H1 (cell line): ENCODE results near the gene RAD23B. TPM values are rescaled to one million over a fixed set of nuclear protein-coding genes. Genes with fewer than 3 reads are reported as not detected.

Experiments
- CTCF ChIA-PET: fragments of 300-600 bp; sonication (Branson Sonifier 250); formaldehyde crosslinking; loops from one replicate; lab custom pipeline; 2021; ENCODE audit not compliant: partially characterized antibody; lab: Charles Lee
- POLR2A ChIA-PET: fragments of 300-600 bp; sonication (Branson Sonifier 250); formaldehyde crosslinking; loops from one replicate; lab custom pipeline; 2021; ENCODE audit warnings: inconsistent platforms; ENCODE audit not compliant: partially characterized antibody; lab: Charles Lee
- DNase-seq, 2 experiments: peaks; one replicate each; pipeline versions ENCODE4 v3.0.0 to v3.0.0-alpha.2; 2010 to 2022; ENCODE audit warnings: low spot score in 2 of 2, low read depth in 1 of 2, mixed read lengths in 1 of 2
- FAIRE-seq: peaks from 2 replicates; lab custom pipeline; 2011; peaks lifted over from hg19 to GRCh38; lab: Jason Lieb, UNC
- H2AFZ ChIP-seq: 2 replicates; pipeline ENCODE4 v1.8.1; 2012; ENCODE audit warnings: low read length, inconsistent platforms
- H2AK5ac ChIP-seq: 2 replicates; pipeline ENCODE4 v1.6.1; 2013; ENCODE audit warnings: low read depth, low read length
- H2BK120ac ChIP-seq: replicated peaks from 2 replicates; pipeline ENCODE3; 2013; ENCODE audit warnings: low read depth, low read length, inconsistent platforms
- H2BK12ac ChIP-seq: 2 replicates; pipeline ENCODE4 v1.6.1; 2013; ENCODE audit warnings: low read depth, low read length
- H2BK15ac ChIP-seq: 2 replicates; pipeline ENCODE4 v1.6.1; 2013; ENCODE audit warnings: low read length
- H2BK20ac ChIP-seq: 2 replicates; pipeline ENCODE4 v1.6.1; 2013; ENCODE audit warnings: low read length
- H2BK5ac ChIP-seq: 2 replicates; pipeline ENCODE4 v1.6.1; 2013; ENCODE audit warnings: low read depth, low read length
- H3K14ac ChIP-seq: 2 replicates; pipeline ENCODE4 v1.6.1; 2013; ENCODE audit warnings: inconsistent platforms; ENCODE audit not compliant: insufficient read length
- H3K18ac ChIP-seq: 2 replicates; pipeline ENCODE4 v1.6.1; 2013; ENCODE audit warnings: low read length; ENCODE audit errors: extremely low read depth
- H3K23ac ChIP-seq: 2 replicates; pipeline ENCODE4 v1.6.1; 2013; ENCODE audit warnings: inconsistent platforms; ENCODE audit not compliant: insufficient read length
- H3K23me2 ChIP-seq: 2 replicates; pipeline ENCODE4 v1.6.1; 2013; ENCODE audit warnings: low read depth, low read length
- H3K27ac ChIP-seq: 2 replicates; pipeline ENCODE4 v1.6.1; 2011; ENCODE audit warnings: low read depth, low read length, inconsistent platforms
- H3K27me3 ChIP-seq, 4 experiments: replicated peaks in 1 of 4; 1 replicate in 1 of 4; 2 replicates in 3 of 4; pipeline versions ENCODE4 v1.6.1 to v1.8.1; 2011 to 2013; ENCODE audit warnings: low read length in 3 of 4, mild to moderate bottlenecking in 3 of 4, inconsistent platforms in 2 of 4, mixed read lengths in 2 of 4, moderate library complexity in 1 of 4; ENCODE audit not compliant: control insufficient read depth in 3 of 4, insufficient read depth in 3 of 4; ENCODE audit errors: extremely low read depth in 1 of 4
- H3K36me3 ChIP-seq, 4 experiments: 2 replicates each; pipeline versions ENCODE4 v1.6.1 to v1.8.1; 2011 to 2013; ENCODE audit warnings: mild to moderate bottlenecking in 4 of 4, low read length in 3 of 4, moderate library complexity in 2 of 4, control low read depth in 1 of 4, inconsistent platforms in 1 of 4; ENCODE audit not compliant: insufficient read depth in 4 of 4, control insufficient read depth in 2 of 4
- H3K4ac ChIP-seq: replicated peaks from 2 replicates; pipeline ENCODE3; 2013; ENCODE audit warnings: low read length, low read depth, mixed read lengths, inconsistent platforms; ENCODE audit not compliant: insufficient read length
- H3K4me1 ChIP-seq, 4 experiments: replicated peaks in 1 of 4; 1 replicate in 1 of 4; 2 replicates in 3 of 4; pipeline versions ENCODE4 v1.6.1 to v1.8.1; 2011 to 2013; ENCODE audit warnings: low read length in 3 of 4, inconsistent platforms in 2 of 4, mixed read lengths in 1 of 4; ENCODE audit not compliant: insufficient read depth in 4 of 4, control insufficient read depth in 3 of 4
- H3K4me2 ChIP-seq, 2 experiments: 2 replicates each; pipeline versions ENCODE4 v1.6.1 to v1.8.1; 2011 to 2013; ENCODE audit warnings: low read depth in 2 of 2, low read length in 2 of 2, control low read depth in 1 of 2, inconsistent platforms in 1 of 2, mild to moderate bottlenecking in 1 of 2; ENCODE audit not compliant: insufficient read depth in 1 of 2
- H3K4me3 ChIP-seq, 4 experiments: fragments of 200-600, 300-600 bp in 1 of 4; sonication (generic), shearing (Covaris generic), sonication (Bioruptor Twin) in 1 of 4; 2 replicates each; pipeline versions ENCODE4 v1.5.1 to v1.8.1; 2011 to 2016; ENCODE audit warnings: low read length in 4 of 4, low read depth in 3 of 4, control low read depth in 2 of 4, inconsistent platforms in 2 of 4, mild to moderate bottlenecking in 2 of 4, mixed read lengths in 1 of 4, moderate library complexity in 1 of 4; ENCODE audit not compliant: insufficient read depth in 2 of 4; ENCODE audit errors: extremely low read depth in 1 of 4
- H3K56ac ChIP-seq: replicated peaks from 2 replicates; pipeline ENCODE3; 2013; ENCODE audit warnings: low read depth, mild to moderate bottlenecking, mixed read lengths, low read length, inconsistent platforms; ENCODE audit not compliant: insufficient read length
- H3K79me1 ChIP-seq: 2 replicates; pipeline ENCODE4 v1.6.1; 2013; ENCODE audit warnings: low read depth, low read length, control low read depth
- H3K79me2 ChIP-seq, 2 experiments: 2 replicates each; pipeline versions ENCODE4 v1.6.1 to v1.8.1; 2012 to 2013; ENCODE audit warnings: low read length in 2 of 2, mild to moderate bottlenecking in 2 of 2, inconsistent platforms in 1 of 2; ENCODE audit not compliant: insufficient read depth in 2 of 2, control insufficient read depth in 1 of 2
- H3K9ac ChIP-seq, 4 experiments: replicated peaks in 1 of 4; 1 replicate in 1 of 4; 2 replicates in 3 of 4; pipeline versions ENCODE4 v1.6.1 to v1.8.1; 2011 to 2013; ENCODE audit warnings: low read depth in 3 of 4, low read length in 3 of 4, control low read depth in 2 of 4, mild to moderate bottlenecking in 2 of 4, moderate library complexity in 2 of 4, inconsistent platforms in 1 of 4; ENCODE audit errors: extremely low read depth in 1 of 4
- H3K9me3 ChIP-seq, 2 experiments: 2 replicates each; pipeline versions ENCODE4 v1.6.1 to v1.8.1; 2012 to 2013; ENCODE audit warnings: mild to moderate bottlenecking in 2 of 2, moderate library complexity in 2 of 2, control low read depth in 1 of 2, inconsistent platforms in 1 of 2, low read depth in 1 of 2, low read length in 1 of 2, mixed read lengths in 1 of 2; ENCODE audit not compliant: insufficient read depth in 2 of 2
- H4K20me1 ChIP-seq, 2 experiments: replicated peaks in 1 of 2; 2 replicates each; pipeline versions ENCODE3 to v1.8.1; 2011 to 2013; ENCODE audit warnings: inconsistent platforms in 2 of 2, low read length in 2 of 2, mild to moderate bottlenecking in 1 of 2; ENCODE audit not compliant: insufficient read depth in 2 of 2, control insufficient read depth in 1 of 2
- H4K5ac ChIP-seq: 2 replicates; pipeline ENCODE4 v1.6.1; 2013; ENCODE audit warnings: low read length, low read depth, mixed read lengths, inconsistent platforms; ENCODE audit not compliant: insufficient read length
- H4K8ac ChIP-seq: 2 replicates; pipeline ENCODE4 v1.8.0; 2013; ENCODE audit warnings: mild to moderate bottlenecking, moderate library complexity, low read length, inconsistent platforms; ENCODE audit not compliant: insufficient read depth; ENCODE audit errors: extremely low read depth
- H4K91ac ChIP-seq: replicated peaks from 2 replicates; pipeline ENCODE3; 2013; ENCODE audit warnings: low read length, mixed read lengths, inconsistent platforms; ENCODE audit not compliant: insufficient read length
- E2F6 ChIP-seq: IDR thresholded peaks from 2 replicates; pipeline ENCODE4 v1.6.1; 2012; ENCODE audit warnings: inconsistent platforms
- HDAC2 ChIP-seq, 2 experiments: fragments of 300-600 bp in 1 of 2; sonication (generic) in 1 of 2; IDR thresholded peaks; 2 replicates each; pipeline ENCODE4 v1.6.1; 2011 to 2012; ENCODE audit warnings: low read depth in 2 of 2, low read length in 2 of 2, mild to moderate bottlenecking in 2 of 2, moderate library complexity in 2 of 2, borderline replicate concordance in 1 of 2, inconsistent platforms in 1 of 2
- KDM1A ChIP-seq: fragments of 200-600, 300-600 bp; sonication (generic); IDR thresholded peaks from 2 replicates; pipeline ENCODE4 v1.7.1; 2016; ENCODE audit warnings: mild to moderate bottlenecking, low read length, borderline replicate concordance
- NANOG ChIP-seq: IDR thresholded peaks from 2 replicates; pipeline ENCODE4 v1.6.1; 2011; ENCODE audit warnings: low read length, low read depth, mild to moderate bottlenecking, inconsistent platforms; ENCODE audit not compliant: insufficient read depth, poor library complexity, severe bottlenecking
- SIN3A ChIP-seq, 2 experiments: IDR thresholded peaks in 1 of 2; conservative IDR thresholded peaks in 1 of 2; 2 replicates each; pipeline ENCODE4 v1.6.1; 2011 to 2012; ENCODE audit warnings: low read length in 2 of 2, improper control_type of control experiment in 1 of 2, low read depth in 1 of 2, mild to moderate bottlenecking in 1 of 2
- SIX5 ChIP-seq: IDR thresholded peaks from 2 replicates; pipeline ENCODE4 v1.6.1; 2011; ENCODE audit warnings: mild to moderate bottlenecking, low read depth, low read length
- SP1 ChIP-seq: IDR thresholded peaks from 2 replicates; pipeline ENCODE4 v1.6.1; 2011; ENCODE audit warnings: low read depth, low read length
- TAF1 ChIP-seq: IDR thresholded peaks from 2 replicates; pipeline ENCODE4 v1.6.1; 2011; ENCODE audit warnings: mild to moderate bottlenecking, low read depth, low read length
- TEAD4 ChIP-seq: IDR thresholded peaks from 2 replicates; pipeline ENCODE4 v1.6.1; 2012; ENCODE audit warnings: low read depth, low read length, inconsistent platforms, mixed read lengths
- ZNF274 ChIP-seq: IDR thresholded peaks from 2 replicates; pipeline ENCODE4 v1.7.0; 2012; ENCODE audit warnings: low read length, borderline replicate concordance; ENCODE audit errors: extremely low read depth
- WGBS, 2 experiments: shearing (Covaris generic) in 1 of 2; methylation state at CpG; one replicate each; pipeline versions ENCODE4 v1.1.6 to v1.1.7; 2013 to 2015; ENCODE audit warnings: low lambda C conversion rate in 2 of 2, mixed read lengths in 2 of 2, inconsistent platforms in 1 of 2, low coverage in 1 of 2, missing lambda C conversion rate in 1 of 2; ENCODE audit not compliant: insufficient replicate concordance in 2 of 2, insufficient coverage in 1 of 2, insufficient read length in 1 of 2; ENCODE audit errors: extremely low coverage in 1 of 2, missing lambda C conversion rate in 1 of 2; 5-methylcytosine and 5-hydroxymethylcytosine counted together
- polyA plus RNA-seq, 7 experiments: library from polyadenylated mRNA; depleted of rRNA in 3 of 7; stranded (reverse) in 5 of 7; unstranded in 2 of 7; fragments of >200 nt in 5 of 7; fragments of 200-250 nt in 2 of 7; gene quantifications; 1 replicate in 5 of 7; 2 replicates in 1 of 7; 4 replicates in 1 of 7; pipeline versions ENCODE4 v1.2.1 to v1.2.3, GENCODE V29; 2011 to 2013; ENCODE audit warnings: missing spikeins in 2 of 7, mixed read lengths in 2 of 7
- total RNA-seq: library from RNA; stranded (reverse); fragmentation: NEBNext Ultra II Directional; extraction: Animal tissue kit (Norgen Biotek cat#: 25700); gene quantifications from 2 replicates; pipeline ENCODE4 v1.2.1, GENCODE V29; 2021

The RAD23B gene
- total and polyA plus RNA-seq, 2 of the 8 experiments (the other 6 are each of a cell fraction or from before 2014, with no cell fraction given): 97.1 to 165 TPM

GRCh38 chr9:107299437-107299836, 16.4 kb downstream of the RAD23B start:
- no peak overlapping the region for H3K56ac ChIP-seq
- H3K79me1 ChIP-seq: no peaks in the 10 kb centered on the region
- CTCF ChIA-PET: interaction anchor here (0.9 to 1.5 kb wide), 3 partner anchors 34 to 141 kb away, joined by 3 read pairs; no protein-coding TSS in a partner anchor
- H4K91ac ChIP-seq: no peak overlapping the region
- H4K8ac ChIP-seq: no peak overlapping the region
- H3K4me3 ChIP-seq: no peak overlapping the region
- H4K20me1 ChIP-seq: peaks cover 14 to 17% of the 10 kb centered on the region in 2 experiments
- H3K23me2 ChIP-seq: no peaks in the 10 kb centered on the region
- TF ChIP-seq TEAD4: no peak
- TF ChIP-seq SIX5: no peak
- no peak for TF ChIP-seq HDAC2 (IDR thresholded peaks at IDR 0.05; ENCODE audit: borderline replicate concordance in 1 of 2, low read depth in 2 of 2, low read length in 2 of 2)
- TF ChIP-seq NANOG: no peak
- TF ChIP-seq KDM1A: no peak
- no peak for TF ChIP-seq ZNF274
- no peak for TF ChIP-seq E2F6
- TF ChIP-seq SP1: no peak
- TF ChIP-seq TAF1: no peak
- no peak for TF ChIP-seq SIN3A (conservative IDR thresholded peaks at IDR 0.05 in 1 of 2, IDR thresholded peaks at IDR 0.05 in 1 of 2; ENCODE audit: low read depth in 1 of 2, low read length in 2 of 2)
- H2BK15ac ChIP-seq: no peak overlapping the region
- POLR2A ChIA-PET: interaction anchor here (1.3 kb wide), 1 partner anchor 15 kb away, joined by 5 read pairs; no protein-coding TSS in a partner anchor
- no peak overlapping the region for H4K5ac ChIP-seq
- H2AFZ ChIP-seq: no peak overlapping the region
- H3K79me2 ChIP-seq: peaks cover 40 to 98% of the 10 kb centered on the region in 2 experiments
- peaks cover 2 to 42% (median 10%) of the 10 kb centered on the region in 4 experiments; a peak in 5 of 8 replicates for H3K36me3 ChIP-seq
- no peak overlapping the region for H3K18ac ChIP-seq
- no peak overlapping the region for H3K27ac ChIP-seq
- H2BK20ac ChIP-seq: no peak overlapping the region
- H3K23ac ChIP-seq: no peak overlapping the region
- no peak for DNase-seq
- 92% methylated on average over 1 of the region's 1 CpG; no CpG with 5 or more reads in 1 of the 2 experiments for WGBS, 2 experiments
- H3K27me3 ChIP-seq: no peaks in the 10 kb centered on the region
- H3K9ac ChIP-seq: no peak overlapping the region
- no peak overlapping the region for H2BK5ac ChIP-seq
- no peak for FAIRE-seq
- no peak overlapping the region for H2BK120ac ChIP-seq
- no peak overlapping the region for H3K4me2 ChIP-seq
- no peak overlapping the region for H2BK12ac ChIP-seq
- H3K4ac ChIP-seq: no peak overlapping the region
- H3K9me3 ChIP-seq: no peaks in the 10 kb centered on the region
- no peak overlapping the region for H3K14ac ChIP-seq
- peaks cover 0 to 7% (median 1%) of the 10 kb centered on the region in 4 experiments; a peak in 2 of 7 replicates for H3K4me1 ChIP-seq
- no peak overlapping the region for H2AK5ac ChIP-seq
